Keratinocyte (primary cell): ENCODE measurements around the gene KCNJ3. TPM values are rescaled to one million over a fixed set of nuclear protein-coding genes. Genes with fewer than 3 reads are reported as not detected.

Source experiments
- DNase-seq: peaks from one replicate; pipeline ENCODE4 v3.0.0-alpha.2; 2011; ENCODE audit warnings: low read depth, missing footprints, low spot score
- FAIRE-seq: peaks from 2 replicates; lab custom pipeline; 2011; peaks lifted over from hg19 to GRCh38; lab: Jason Lieb, UNC
- H2AFZ ChIP-seq: 2 replicates; pipeline ENCODE4 v1.6.0; 2012; ENCODE audit warnings: low read length, control low read depth, inconsistent platforms; ENCODE audit not compliant: control insufficient read depth
- H3K27ac ChIP-seq: 2 replicates; pipeline ENCODE4 v1.5.1; 2011; ENCODE audit warnings: low read length; ENCODE audit not compliant: control insufficient read depth, insufficient read depth
- H3K27me3 ChIP-seq: 3 replicates; pipeline ENCODE4 v1.6.0; 2011; ENCODE audit warnings: low read length; ENCODE audit not compliant: control insufficient read depth, insufficient read depth; ENCODE audit errors: extremely low read depth
- H3K36me3 ChIP-seq, 2 experiments: 2 replicates in 1 of 2; 3 replicates in 1 of 2; pipeline ENCODE4 v1.5.1; 2011; ENCODE audit warnings: low read length in 2 of 2, mild to moderate bottlenecking in 1 of 2; ENCODE audit not compliant: control insufficient read depth in 2 of 2, insufficient read depth in 2 of 2; ENCODE audit errors: extremely low read depth in 1 of 2
- H3K4me1 ChIP-seq: 3 replicates; pipeline ENCODE4 v1.5.1; 2011; ENCODE audit warnings: low read length; ENCODE audit not compliant: control insufficient read depth, insufficient read depth; ENCODE audit errors: extremely low read depth
- H3K4me2 ChIP-seq: 3 replicates; pipeline ENCODE4 v1.6.0; 2011; ENCODE audit warnings: low read depth, low read length; ENCODE audit not compliant: control insufficient read depth, insufficient read depth; ENCODE audit errors: extremely low read depth
- H3K4me3 ChIP-seq, 3 experiments: fragments of 200-600 bp in 1 of 3; sonication (generic) in 1 of 3; 2 replicates in 2 of 3; 3 replicates in 1 of 3; pipeline ENCODE4 v1.5.1; 2011 to 2016; ENCODE audit warnings: low read length in 3 of 3, mild to moderate bottlenecking in 3 of 3, control low read depth in 2 of 3, inconsistent platforms in 1 of 3, low read depth in 1 of 3, mixed read lengths in 1 of 3, mixed run types in 1 of 3, moderate library complexity in 1 of 3; ENCODE audit not compliant: control insufficient read depth in 2 of 3, insufficient read depth in 2 of 3; ENCODE audit errors: extremely low read depth in 1 of 3
- H3K79me2 ChIP-seq: 2 replicates; pipeline ENCODE4 v1.6.0; 2012; ENCODE audit warnings: low read length; ENCODE audit not compliant: control insufficient read depth, insufficient read depth
- H3K9ac ChIP-seq: 3 replicates; pipeline ENCODE4 v1.6.0; 2011; ENCODE audit warnings: low read length; ENCODE audit not compliant: control insufficient read depth, insufficient read depth; ENCODE audit errors: extremely low read depth
- H3K9me1 ChIP-seq: 3 replicates; pipeline ENCODE4 v1.6.0; 2011; ENCODE audit warnings: low read length; ENCODE audit not compliant: control insufficient read depth, insufficient read depth; ENCODE audit errors: extremely low read depth
- H3K9me3 ChIP-seq: 2 replicates; pipeline ENCODE4 v1.5.1; 2012; ENCODE audit warnings: low read depth, low read length; ENCODE audit not compliant: control insufficient read depth
- H4K20me1 ChIP-seq: 3 replicates; pipeline ENCODE4 v1.6.0; 2011; ENCODE audit warnings: low read length; ENCODE audit not compliant: control insufficient read depth, insufficient read depth; ENCODE audit errors: extremely low read depth
- CTCF ChIP-seq, 3 experiments: IDR thresholded peaks in 1 of 3; conservative IDR thresholded peaks in 1 of 3; optimal IDR thresholded peaks in 1 of 3; 2 replicates in 2 of 3; 3 replicates in 1 of 3; pipeline versions ENCODE3 to v1.5.1; 2011; ENCODE audit warnings: low read length in 3 of 3, mild to moderate bottlenecking in 3 of 3, moderate library complexity in 2 of 3, control low read depth in 1 of 3, inconsistent platforms in 1 of 3; ENCODE audit not compliant: insufficient read depth in 2 of 3; ENCODE audit errors: extremely low read depth in 1 of 3
- EZH2 ChIP-seq: IDR thresholded peaks from one replicate; pipeline ENCODE4 v1.6.1; 2012; ENCODE audit warnings: inconsistent platforms, mild to moderate bottlenecking, low read length, moderate library complexity
- dilution Hi-C: fragments of 300-500 bp; cut with MboI; formaldehyde crosslinking; loops from one replicate; pipeline ENCODE4 v1.7.0; 2020; ENCODE audit warnings: low sequenced_read_pairs; ENCODE audit not compliant: extremely low pct_ligation_motif_present
- polyA plus RNA-seq, 5 experiments: library from polyadenylated mRNA; depleted of rRNA in 3 of 5; stranded (reverse) in 3 of 5; stranded (forward) in 1 of 5; unstranded in 1 of 5; fragments of >200 nt; gene quantifications; 1 replicate in 1 of 5; 2 replicates in 3 of 5; 3 replicates in 1 of 5; pipeline versions ENCODE4 v1.2.1 to v1.2.3, GENCODE V29; 2011 to 2012; ENCODE audit warnings: missing spikeins in 2 of 5, low read depth in 1 of 5, low replicate concordance in 1 of 5

Gene KCNJ3
- polyA plus RNA-seq, 1 donor (not counting 4 experiments of a cell fraction or from before 2014, with no cell fraction given), result not detected

- H3K9me1 ChIP-seq, result no peaks in the 10 kb centered on the region
- H3K27ac ChIP-seq, result no peak overlapping the region
- dilution Hi-C loops, result no loop called here
- no peaks in the 10 kb centered on the region for H3K27me3 ChIP-seq
- no peak overlapping the region for H3K4me2 ChIP-seq
- no peak for TF ChIP-seq EZH2
- no peak for TF ChIP-seq CTCF (optimal IDR thresholded peaks at IDR 0.05 in 1 of 3, IDR thresholded peaks at IDR 0.05 in 1 of 3, conservative IDR thresholded peaks at IDR 0.05 in 1 of 3; ENCODE audit: extremely low read depth in 1 of 3, insufficient read depth in 2 of 3, low read length in 3 of 3)
- H3K9ac ChIP-seq, result no peak overlapping the region
- H3K36me3 ChIP-seq, result no peaks in the 10 kb centered on the region
- peaks cover 1% of the 10 kb centered on the region for H3K9me3 ChIP-seq
- no peaks in the 10 kb centered on the region for H3K4me1 ChIP-seq
- no peaks in the 10 kb centered on the region for H3K79me2 ChIP-seq
- no peak overlapping the region for H3K4me3 ChIP-seq
- no peak for DNase-seq
- H2AFZ ChIP-seq, result no peak overlapping the region
- no peaks in the 10 kb centered on the region for H4K20me1 ChIP-seq
- FAIRE-seq, result no peak
Observed at GRCh38 chr2:154832711-154833110, 134.2 kb downstream of the KCNJ3 start.

DNA sequence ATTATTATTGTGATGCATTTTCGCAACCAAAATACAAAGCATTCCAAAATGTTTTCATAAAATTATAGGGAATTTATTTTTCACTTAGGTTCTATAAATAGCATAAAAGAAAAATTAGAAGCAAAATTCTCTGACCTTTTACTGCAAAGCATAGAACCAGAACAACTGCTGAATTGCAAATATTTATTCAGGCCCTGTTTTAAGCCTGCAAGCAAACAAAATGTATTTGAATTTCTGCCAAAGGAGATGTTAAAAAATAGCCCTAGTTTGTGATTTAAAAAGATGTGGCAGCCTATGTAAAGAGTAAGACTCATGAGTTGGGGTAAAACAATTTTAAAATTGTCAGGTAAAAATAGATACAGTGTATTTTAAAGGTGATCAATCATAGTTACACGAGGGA is 138.1 kb downstream of the KCNJ3 start:
- TF ChIP-seq EZH2, result no peak
- TF ChIP-seq CTCF (optimal IDR thresholded peaks at IDR 0.05 in 1 of 3, IDR thresholded peaks at IDR 0.05 in 1 of 3, conservative IDR thresholded peaks at IDR 0.05 in 1 of 3; ENCODE audit: extremely low read depth in 1 of 3, insufficient read depth in 2 of 3, low read length in 3 of 3), result no peak
- DNase-seq (no peak), FAIRE-seq (no peak)
- Histone ChIP-seq H3K79me2 (no peaks in the 10 kb centered on the region), H3K27me3 (no peaks in the 10 kb centered on the region), H3K9me1 (no peaks in the 10 kb centered on the region), H2AFZ (no peak overlapping the region), H4K20me1 (no peaks in the 10 kb centered on the region), H3K9ac (no peak overlapping the region), H3K4me2 (no peak overlapping the region), H3K4me3 (no peak overlapping the region), H3K36me3 (no peaks in the 10 kb centered on the region), H3K27ac (no peak overlapping the region), H3K9me3 (no peaks in the 10 kb centered on the region), H3K4me1 (no peaks in the 10 kb centered on the region)
- dilution Hi-C loops, result no loop called here
